Keratinocyte (primary cell): ENCODE measurements around the gene IL22RA1. TPM values are rescaled to one million over a fixed set of nuclear protein-coding genes. Genes with fewer than 3 reads are reported as not detected.

Source experiments
- DNase-seq: peaks from one replicate; pipeline ENCODE4 v3.0.0-alpha.2; 2011; ENCODE audit warnings: low read depth, missing footprints, low spot score
- FAIRE-seq: peaks from 2 replicates; lab custom pipeline; 2011; peaks lifted over from hg19 to GRCh38; lab: Jason Lieb, UNC
- H2AFZ ChIP-seq: 2 replicates; pipeline ENCODE4 v1.6.0; 2012; ENCODE audit warnings: low read length, control low read depth, inconsistent platforms; ENCODE audit not compliant: control insufficient read depth
- H3K27ac ChIP-seq: 2 replicates; pipeline ENCODE4 v1.5.1; 2011; ENCODE audit warnings: low read length; ENCODE audit not compliant: control insufficient read depth, insufficient read depth
- H3K27me3 ChIP-seq: 3 replicates; pipeline ENCODE4 v1.6.0; 2011; ENCODE audit warnings: low read length; ENCODE audit not compliant: control insufficient read depth, insufficient read depth; ENCODE audit errors: extremely low read depth
- H3K36me3 ChIP-seq, 2 experiments: 2 replicates in 1 of 2; 3 replicates in 1 of 2; pipeline ENCODE4 v1.5.1; 2011; ENCODE audit warnings: low read length in 2 of 2, mild to moderate bottlenecking in 1 of 2; ENCODE audit not compliant: control insufficient read depth in 2 of 2, insufficient read depth in 2 of 2; ENCODE audit errors: extremely low read depth in 1 of 2
- H3K4me1 ChIP-seq: 3 replicates; pipeline ENCODE4 v1.5.1; 2011; ENCODE audit warnings: low read length; ENCODE audit not compliant: control insufficient read depth, insufficient read depth; ENCODE audit errors: extremely low read depth
- H3K4me2 ChIP-seq: 3 replicates; pipeline ENCODE4 v1.6.0; 2011; ENCODE audit warnings: low read depth, low read length; ENCODE audit not compliant: control insufficient read depth, insufficient read depth; ENCODE audit errors: extremely low read depth
- H3K4me3 ChIP-seq, 3 experiments: fragments of 200-600 bp in 1 of 3; sonication (generic) in 1 of 3; 2 replicates in 2 of 3; 3 replicates in 1 of 3; pipeline ENCODE4 v1.5.1; 2011 to 2016; ENCODE audit warnings: low read length in 3 of 3, mild to moderate bottlenecking in 3 of 3, control low read depth in 2 of 3, inconsistent platforms in 1 of 3, low read depth in 1 of 3, mixed read lengths in 1 of 3, mixed run types in 1 of 3, moderate library complexity in 1 of 3; ENCODE audit not compliant: control insufficient read depth in 2 of 3, insufficient read depth in 2 of 3; ENCODE audit errors: extremely low read depth in 1 of 3
- H3K79me2 ChIP-seq: 2 replicates; pipeline ENCODE4 v1.6.0; 2012; ENCODE audit warnings: low read length; ENCODE audit not compliant: control insufficient read depth, insufficient read depth
- H3K9ac ChIP-seq: 3 replicates; pipeline ENCODE4 v1.6.0; 2011; ENCODE audit warnings: low read length; ENCODE audit not compliant: control insufficient read depth, insufficient read depth; ENCODE audit errors: extremely low read depth
- H3K9me1 ChIP-seq: 3 replicates; pipeline ENCODE4 v1.6.0; 2011; ENCODE audit warnings: low read length; ENCODE audit not compliant: control insufficient read depth, insufficient read depth; ENCODE audit errors: extremely low read depth
- H3K9me3 ChIP-seq: 2 replicates; pipeline ENCODE4 v1.5.1; 2012; ENCODE audit warnings: low read depth, low read length; ENCODE audit not compliant: control insufficient read depth
- H4K20me1 ChIP-seq: 3 replicates; pipeline ENCODE4 v1.6.0; 2011; ENCODE audit warnings: low read length; ENCODE audit not compliant: control insufficient read depth, insufficient read depth; ENCODE audit errors: extremely low read depth
- EZH2 ChIP-seq: IDR thresholded peaks from one replicate; pipeline ENCODE4 v1.6.1; 2012; ENCODE audit warnings: inconsistent platforms, mild to moderate bottlenecking, low read length, moderate library complexity
- dilution Hi-C: fragments of 300-500 bp; cut with MboI; formaldehyde crosslinking; loops from one replicate; pipeline ENCODE4 v1.7.0; 2020; ENCODE audit warnings: low sequenced_read_pairs; ENCODE audit not compliant: extremely low pct_ligation_motif_present
- polyA plus RNA-seq, 5 experiments: library from polyadenylated mRNA; depleted of rRNA in 3 of 5; stranded (reverse) in 3 of 5; stranded (forward) in 1 of 5; unstranded in 1 of 5; fragments of >200 nt; gene quantifications; 1 replicate in 1 of 5; 2 replicates in 3 of 5; 3 replicates in 1 of 5; pipeline versions ENCODE4 v1.2.1 to v1.2.3, GENCODE V29; 2011 to 2012; ENCODE audit warnings: missing spikeins in 2 of 5, low read depth in 1 of 5, low replicate concordance in 1 of 5
- TF ChIP-seq, protein P1 (sequence below), 3 experiments: IDR thresholded peaks in 1 of 3; conservative IDR thresholded peaks in 1 of 3; optimal IDR thresholded peaks in 1 of 3; 2 replicates in 2 of 3; 3 replicates in 1 of 3; pipeline versions ENCODE3 to v1.5.1; 2011; ENCODE audit warnings: low read length in 3 of 3, mild to moderate bottlenecking in 3 of 3, moderate library complexity in 2 of 3, control low read depth in 1 of 3, inconsistent platforms in 1 of 3; ENCODE audit not compliant: insufficient read depth in 2 of 3; ENCODE audit errors: extremely low read depth in 1 of 3

IL22RA1 gene
- polyA plus RNA-seq, 1 donor (not counting 4 experiments of a cell fraction or from before 2014, with no cell fraction given): 1.7 TPM

DNA sequence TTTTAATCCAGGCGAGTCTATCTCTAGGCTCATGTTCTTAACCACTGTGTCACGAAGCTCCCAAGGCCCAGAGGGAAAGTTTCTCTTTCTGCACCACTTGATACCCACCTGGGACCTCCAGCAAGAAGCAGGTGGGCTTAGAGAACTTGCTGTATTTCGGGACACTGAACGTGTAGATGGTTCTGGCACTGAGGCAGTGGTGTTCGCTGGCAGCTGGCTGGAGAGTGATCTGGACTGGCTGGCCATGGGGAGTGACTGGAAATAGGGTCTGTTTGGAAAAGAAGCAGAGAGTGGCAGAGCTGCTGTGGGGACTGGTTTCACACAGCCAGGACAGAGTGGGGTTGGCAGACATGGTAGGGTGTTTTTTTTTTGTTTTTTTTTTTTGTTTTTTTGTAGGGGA lies 16.4 kb upstream of the IL22RA1 start:
- Histone ChIP-seq H3K27ac (no peak overlapping the region), H3K9me3 (no peaks in the 10 kb centered on the region), H3K79me2 (no peaks in the 10 kb centered on the region), H3K9me1 (no peaks in the 10 kb centered on the region), H3K4me2 (no peak overlapping the region), H3K9ac (no peak overlapping the region), H3K4me1 (peaks cover 3% of the 10 kb centered on the region), H4K20me1 (no peaks in the 10 kb centered on the region), H3K36me3 (peaks cover 0 to 3% of the 10 kb centered on the region in 2 experiments), H3K27me3 (no peaks in the 10 kb centered on the region), H3K4me3 (no peak overlapping the region), H2AFZ (no peak overlapping the region)
- dilution Hi-C loops: no loop called here
- FAIRE-seq (no peak), DNase-seq (no peak)
- TF ChIP-seq, protein P1, sequence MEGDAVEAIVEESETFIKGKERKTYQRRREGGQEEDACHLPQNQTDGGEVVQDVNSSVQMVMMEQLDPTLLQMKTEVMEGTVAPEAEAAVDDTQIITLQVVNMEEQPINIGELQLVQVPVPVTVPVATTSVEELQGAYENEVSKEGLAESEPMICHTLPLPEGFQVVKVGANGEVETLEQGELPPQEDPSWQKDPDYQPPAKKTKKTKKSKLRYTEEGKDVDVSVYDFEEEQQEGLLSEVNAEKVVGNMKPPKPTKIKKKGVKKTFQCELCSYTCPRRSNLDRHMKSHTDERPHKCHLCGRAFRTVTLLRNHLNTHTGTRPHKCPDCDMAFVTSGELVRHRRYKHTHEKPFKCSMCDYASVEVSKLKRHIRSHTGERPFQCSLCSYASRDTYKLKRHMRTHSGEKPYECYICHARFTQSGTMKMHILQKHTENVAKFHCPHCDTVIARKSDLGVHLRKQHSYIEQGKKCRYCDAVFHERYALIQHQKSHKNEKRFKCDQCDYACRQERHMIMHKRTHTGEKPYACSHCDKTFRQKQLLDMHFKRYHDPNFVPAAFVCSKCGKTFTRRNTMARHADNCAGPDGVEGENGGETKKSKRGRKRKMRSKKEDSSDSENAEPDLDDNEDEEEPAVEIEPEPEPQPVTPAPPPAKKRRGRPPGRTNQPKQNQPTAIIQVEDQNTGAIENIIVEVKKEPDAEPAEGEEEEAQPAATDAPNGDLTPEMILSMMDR (optimal IDR thresholded peaks at IDR 0.05 in 1 of 3, IDR thresholded peaks at IDR 0.05 in 1 of 3, conservative IDR thresholded peaks at IDR 0.05 in 1 of 3; ENCODE audit: extremely low read depth in 1 of 3, insufficient read depth in 2 of 3, low read length in 3 of 3): no peak
- TF ChIP-seq EZH2: no peak

DNA sequence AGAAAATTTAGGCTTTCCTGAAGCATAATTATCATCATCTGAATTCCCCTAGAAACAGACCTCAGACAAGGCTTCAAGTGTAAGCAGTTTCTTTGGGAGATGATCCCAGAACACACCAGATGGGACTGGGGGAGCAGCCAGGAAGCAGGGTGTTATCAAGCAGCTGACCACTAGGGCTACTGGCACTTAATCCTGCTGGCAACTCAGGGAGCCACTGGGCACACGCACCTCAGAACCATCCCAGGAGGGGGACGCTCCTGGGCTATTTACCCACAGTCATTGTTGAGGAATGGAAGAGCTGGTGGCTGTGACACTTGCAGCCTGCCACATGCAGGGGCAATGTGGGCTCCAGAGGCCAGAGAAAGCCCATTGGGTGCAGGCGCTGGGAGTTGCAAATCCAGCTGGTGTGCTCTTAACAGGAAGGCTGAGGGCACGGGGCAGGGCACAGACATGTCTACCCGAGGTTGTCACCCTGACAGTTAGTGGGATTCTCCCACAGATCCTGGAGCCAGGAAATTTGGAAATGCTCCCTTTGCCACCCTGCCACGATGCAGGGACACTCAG lies 15.1 kb upstream of the IL22RA1 start:
- Histone ChIP-seq H3K79me2 (no peaks in the 10 kb centered on the region), H4K20me1 (no peaks in the 10 kb centered on the region), H3K27ac (no peak overlapping the region), H3K36me3 (peaks cover 0 to 3% of the 10 kb centered on the region in 2 experiments), H3K9me1 (no peaks in the 10 kb centered on the region), H3K4me3 (no peak overlapping the region), H3K27me3 (no peaks in the 10 kb centered on the region), H2AFZ (no peak overlapping the region), H3K9ac (no peak overlapping the region), H3K9me3 (no peaks in the 10 kb centered on the region), H3K4me2 (no peak overlapping the region), H3K4me1 (peaks cover 3% of the 10 kb centered on the region)
- no peak for FAIRE-seq
- no peak for TF ChIP-seq EZH2
- TF ChIP-seq, protein P1 (optimal IDR thresholded peaks at IDR 0.05 in 1 of 3, IDR thresholded peaks at IDR 0.05 in 1 of 3, conservative IDR thresholded peaks at IDR 0.05 in 1 of 3; ENCODE audit: extremely low read depth in 1 of 3, insufficient read depth in 2 of 3, low read length in 3 of 3): peak; percentile 16 to 37 (median 27)
- dilution Hi-C loops: no loop called here
- DNase-seq: no peak
